Prostate gland (tissue), 2 donors: ENCODE data around the gene ZNF354C.

Experiments
- CTCF ChIP-seq, 4 experiments: fragments of 200-600 bp in 2 of 4; fragments of 450-650 bp in 2 of 4; sonication (generic) in 2 of 4; IDR thresholded peaks; 1 replicate in 3 of 4; 2 replicates in 1 of 4; pipeline ENCODE4 v1.5.1; 2016 to 2019; ENCODE audit warnings: antibody characterized with exemption in 4 of 4, mild to moderate bottlenecking in 2 of 4, moderate library complexity in 2 of 4
- POLR2A ChIP-seq: fragments of 450-650 bp; IDR thresholded peaks from one replicate; pipeline ENCODE4 v1.6.1; 2016; ENCODE audit warnings: antibody characterized with exemption, mild to moderate bottlenecking
- POLR2AphosphoS5 ChIP-seq: sonication (generic); formaldehyde crosslinking; IDR thresholded peaks from one replicate; pipeline ENCODE4 v1.6.1; 2017; ENCODE audit warnings: antibody characterized with exemption

DNA sequence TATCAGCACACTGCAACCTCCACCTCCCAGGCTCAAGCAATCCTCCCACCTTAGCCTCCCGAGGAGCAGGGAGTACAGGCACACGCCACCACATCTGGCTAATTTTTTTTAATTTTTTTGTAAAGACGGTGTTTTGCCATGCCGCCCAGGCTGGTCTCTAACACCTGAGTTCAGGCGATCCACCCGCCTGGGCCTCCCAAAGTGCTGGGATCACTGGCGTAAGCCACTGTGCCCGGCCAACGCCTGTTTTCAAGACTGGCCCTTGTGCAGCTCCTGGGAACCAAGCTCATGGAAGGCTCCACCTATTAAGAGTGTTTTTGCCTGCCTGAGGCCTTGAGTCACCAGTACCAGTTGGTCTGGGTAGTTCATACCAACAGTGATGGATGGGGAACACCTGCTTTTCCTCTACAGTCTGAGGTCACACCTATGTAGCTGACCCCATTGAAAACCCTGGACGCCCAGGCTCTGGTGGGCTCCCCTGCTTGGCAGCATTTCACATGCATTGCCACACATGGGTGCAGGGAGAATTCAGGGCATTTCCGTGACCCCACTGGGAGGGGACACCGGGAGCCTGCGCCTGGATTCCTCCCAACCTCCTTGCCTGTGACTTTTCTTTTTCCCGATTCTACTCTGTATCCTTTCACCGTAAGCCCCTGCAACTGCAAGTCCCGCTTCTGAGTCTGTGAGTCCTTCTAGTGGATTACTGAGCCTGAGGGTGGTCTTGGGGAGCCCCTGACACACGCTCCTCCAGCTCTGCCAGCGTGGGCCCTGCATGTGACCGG lies 63.5 kb downstream of the ZNF354C start:
- TF ChIP-seq POLR2A (no peak), CTCF (IDR thresholded peaks at IDR 0.05) (no peak), POLR2AphosphoS5 (no peak)
